Fibroblast of skin of right quadriceps (primary cell): ENCODE measurements around the gene NFKBIA.
"Not testable (repeated sequence)": the region's sequence is repeated elsewhere in the genome, so short reads cannot be mapped to it uniquely, and the experiment has no call there.

Source experiments
- DNase-seq: peaks from one replicate; pipeline ENCODE4 v3.0.0-alpha.2; 2013

The NFKBIA gene

DNA sequence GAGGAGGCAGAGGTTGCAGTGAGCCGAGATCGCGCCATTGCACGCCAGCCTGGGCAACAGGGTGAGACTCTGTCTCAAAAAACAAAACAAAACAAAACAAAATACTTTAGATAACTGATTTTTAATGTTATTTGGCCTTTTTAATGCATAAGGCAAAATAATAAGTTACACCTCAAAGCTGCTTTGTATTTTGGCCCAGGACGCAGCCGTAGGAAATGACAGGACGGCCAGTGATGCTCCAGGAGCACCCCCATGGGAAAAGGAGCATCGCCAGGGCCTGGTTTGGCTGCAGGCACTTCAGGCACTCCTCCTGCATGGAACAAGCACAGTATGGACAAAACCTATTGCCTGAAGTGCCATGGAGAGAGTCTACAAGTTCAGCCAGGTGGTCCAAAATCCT is 3.5 kb upstream of the NFKBIA start:
- no peak for DNase-seq

DNA sequence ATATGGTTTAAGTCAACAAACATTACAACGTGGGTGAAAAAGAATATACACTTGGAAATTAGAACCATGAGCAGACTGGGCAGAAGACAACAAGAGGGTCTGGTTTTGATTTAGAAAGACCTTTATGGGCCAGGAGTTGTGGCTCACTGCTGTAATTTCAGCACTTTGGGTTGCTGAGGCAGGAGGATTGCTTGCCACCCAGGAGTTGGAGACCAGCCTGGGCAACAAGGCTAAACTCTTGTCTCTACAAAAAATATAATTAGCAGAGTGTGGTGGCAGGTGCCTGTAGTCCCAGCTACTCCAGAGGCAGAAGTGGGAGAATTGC is 2.7 kb upstream of the NFKBIA start:
- no peak for DNase-seq

DNA sequence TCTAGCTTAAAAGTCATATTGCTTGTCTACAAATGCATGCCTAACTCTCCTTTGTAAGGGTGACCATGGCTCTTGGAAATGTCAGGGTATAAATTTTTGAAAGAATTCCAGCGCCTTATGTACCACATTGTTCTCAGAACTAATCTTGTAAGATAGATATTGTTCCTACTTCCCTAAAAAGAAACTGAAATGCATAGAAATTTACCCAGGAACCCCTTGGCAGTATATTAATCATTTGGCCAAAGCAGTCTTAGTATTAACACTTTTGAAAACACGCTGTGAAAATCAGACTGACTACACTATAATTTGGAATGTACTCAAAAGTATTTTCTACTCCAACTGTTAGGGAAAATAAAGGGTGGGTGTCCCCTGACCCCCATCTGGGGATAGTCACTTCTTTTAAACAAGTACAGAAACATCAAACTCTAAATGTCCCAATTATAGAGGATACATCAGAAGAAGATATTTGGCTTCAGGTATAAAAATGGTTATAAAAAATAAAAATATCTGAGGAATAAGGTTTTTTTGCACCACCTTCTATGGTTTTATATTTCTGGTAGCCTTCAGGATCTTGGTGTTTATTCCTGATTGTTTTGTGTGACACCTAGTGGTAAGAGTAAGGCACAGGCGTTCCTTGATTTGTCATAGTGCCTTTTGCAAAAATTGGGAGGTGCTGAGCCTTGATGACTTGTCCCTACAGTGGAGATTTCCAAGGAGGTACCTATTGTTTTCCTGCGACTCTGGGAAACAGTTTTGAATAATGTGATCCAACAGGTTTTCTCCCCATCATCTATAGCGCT is 2.2 kb upstream of the NFKBIA start:
- peak; percentile 65 for DNase-seq

DNA sequence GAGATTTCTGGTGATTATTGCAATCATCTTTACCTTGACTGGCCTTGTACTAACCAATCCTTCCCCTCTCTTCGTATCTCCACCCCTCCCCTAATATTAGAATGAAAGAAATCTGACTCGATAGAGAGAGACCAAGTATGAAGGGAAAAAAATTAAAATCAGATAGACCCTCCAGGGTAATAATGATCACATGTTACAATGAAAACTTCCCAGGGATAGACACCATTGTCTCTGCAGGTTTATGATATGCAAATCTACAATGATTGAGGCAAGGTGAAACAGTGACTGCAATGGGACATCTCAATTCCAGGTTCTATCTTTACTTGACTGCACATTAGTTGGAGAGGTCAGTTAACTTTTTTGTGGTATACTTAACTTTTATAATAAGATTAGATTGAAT is 1.5 kb upstream of the NFKBIA start:
- no peak for DNase-seq

DNA sequence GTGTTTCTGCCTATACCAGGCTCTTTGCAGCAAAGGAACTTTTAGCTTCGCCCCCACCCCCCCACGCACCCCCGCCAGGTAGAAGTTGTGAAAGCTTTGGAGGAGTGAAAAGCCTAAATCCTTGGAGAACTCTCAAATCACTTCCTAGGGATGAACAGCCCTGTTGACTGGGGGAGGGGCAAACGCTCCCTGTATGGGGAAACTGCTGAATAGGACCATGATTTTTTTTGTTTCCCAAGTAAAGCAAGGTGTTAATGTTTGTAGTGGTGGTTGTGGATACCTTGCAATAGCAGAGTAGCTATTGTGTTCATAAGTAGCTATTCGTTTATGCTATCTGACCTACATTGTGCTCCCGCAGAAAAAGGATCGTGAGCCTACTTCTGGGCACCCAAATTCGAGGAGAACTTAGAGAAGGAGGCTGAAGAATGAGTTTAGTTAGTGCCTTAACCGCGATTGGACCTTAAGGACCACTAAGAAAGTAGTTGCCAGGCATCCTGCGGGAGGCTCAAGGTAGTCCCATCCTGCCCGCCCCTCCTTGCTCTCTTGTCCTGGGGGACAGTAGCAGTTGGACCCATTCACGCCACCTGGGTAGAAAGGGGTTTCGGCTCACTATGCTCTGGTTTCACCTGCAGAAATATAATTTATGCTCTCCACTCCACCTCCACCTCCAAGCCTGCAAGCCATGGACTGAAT is 901 bp upstream of the NFKBIA start:
- no peak for DNase-seq

DNA sequence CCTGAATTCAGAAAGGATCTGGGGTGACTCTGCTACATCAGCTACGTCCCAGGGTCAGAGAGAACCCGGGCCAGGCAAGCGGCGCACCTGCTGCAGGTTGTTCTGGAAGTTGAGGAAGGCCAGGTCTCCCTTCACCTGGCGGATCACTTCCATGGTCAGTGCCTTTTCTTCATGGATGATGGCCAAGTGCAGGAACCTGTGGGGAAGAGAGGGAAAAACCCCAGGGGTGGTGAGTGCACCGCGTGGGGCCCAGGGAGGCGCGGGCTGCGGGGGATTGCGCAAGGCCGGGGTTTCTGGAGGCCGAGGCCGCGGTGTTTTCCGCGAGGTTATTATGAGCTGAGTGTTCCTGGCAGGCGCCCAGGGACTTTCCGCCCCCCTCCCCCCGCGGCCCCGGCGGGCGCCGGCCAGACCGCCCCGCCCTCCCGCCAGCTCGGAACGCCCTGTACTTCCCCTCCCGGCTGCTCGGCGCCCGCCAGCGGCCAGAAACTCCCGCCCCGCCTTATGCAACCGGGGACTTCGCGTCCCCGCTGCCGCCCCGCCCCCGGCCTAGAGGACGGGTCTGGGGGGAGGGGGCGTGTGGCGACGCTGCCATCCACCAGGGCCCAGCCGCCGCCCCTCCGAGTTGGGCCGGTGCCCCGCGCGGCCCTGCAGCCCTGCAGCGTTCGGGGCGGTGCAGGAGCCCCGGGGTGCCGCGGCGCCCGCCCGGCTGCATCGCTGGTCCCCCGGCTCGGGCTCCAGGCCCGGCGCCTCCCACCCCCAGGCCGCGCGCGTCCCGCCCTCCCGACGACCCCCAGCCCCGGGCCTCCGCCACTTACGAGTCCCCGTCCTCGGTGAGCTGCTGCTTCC is 723 bp downstream of the NFKBIA start:
- DNase-seq = peak; percentile 94

DNA sequence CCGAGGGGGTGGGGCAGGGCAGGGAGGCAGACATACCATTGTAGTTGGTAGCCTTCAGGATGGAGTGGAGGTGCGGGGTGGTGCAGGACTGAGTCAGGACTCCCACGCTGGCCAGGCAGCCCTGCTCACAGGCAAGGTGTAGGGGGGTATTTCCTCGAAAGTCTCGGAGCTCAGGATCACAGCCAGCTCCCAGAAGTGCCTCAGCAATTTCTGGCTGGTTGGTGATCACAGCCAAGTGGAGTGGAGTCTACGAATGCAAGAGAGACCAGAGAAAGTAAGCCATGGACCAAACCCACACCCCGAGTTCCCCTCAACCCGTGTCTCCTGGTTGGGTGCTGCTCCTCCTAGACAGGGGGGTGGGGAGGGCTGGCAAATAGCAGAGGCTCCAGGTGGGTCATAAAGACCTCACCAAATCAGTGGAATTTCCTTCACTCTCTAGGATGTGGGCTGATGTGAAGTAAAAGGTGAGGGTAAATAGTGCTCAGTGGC is 1.4 kb downstream of the NFKBIA start:
- DNase-seq = no peak

DNA sequence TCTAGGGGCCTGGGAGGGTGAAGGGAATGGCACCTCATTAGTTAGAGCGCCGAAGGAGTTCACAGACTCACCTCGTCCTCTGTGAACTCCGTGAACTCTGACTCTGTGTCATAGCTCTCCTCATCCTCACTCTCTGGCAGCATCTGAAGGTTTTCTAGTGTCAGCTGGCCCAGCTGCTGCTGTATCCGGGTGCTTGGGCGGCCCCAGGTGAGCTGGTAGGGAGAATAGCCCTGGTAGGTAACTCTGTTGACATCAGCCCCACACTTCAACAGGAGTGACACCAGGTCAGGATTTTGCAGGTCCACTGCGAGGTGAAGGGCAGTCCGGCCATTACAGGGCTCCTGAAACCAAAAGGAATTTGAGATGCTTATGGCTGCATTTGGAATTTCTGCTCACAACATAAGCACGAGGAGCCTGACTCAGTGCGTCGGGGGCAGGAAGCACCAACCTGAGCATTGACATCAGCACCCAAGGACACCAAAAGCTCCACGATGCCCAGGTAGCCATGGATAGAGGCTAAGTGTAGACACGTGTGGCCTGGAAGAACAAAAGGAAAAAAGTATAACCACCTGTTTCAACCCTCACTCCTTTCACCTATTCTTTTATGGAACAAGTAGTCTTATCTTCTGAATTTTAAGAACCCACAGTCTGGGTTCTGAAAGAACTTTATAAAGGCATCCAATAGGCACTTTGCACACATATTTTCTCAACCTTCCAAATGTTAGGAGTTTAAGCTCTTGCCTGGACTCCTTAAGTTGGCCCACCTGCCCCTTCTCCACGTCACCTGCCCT is 2.0 kb downstream of the NFKBIA start:
- DNase-seq = no peak

DNA sequence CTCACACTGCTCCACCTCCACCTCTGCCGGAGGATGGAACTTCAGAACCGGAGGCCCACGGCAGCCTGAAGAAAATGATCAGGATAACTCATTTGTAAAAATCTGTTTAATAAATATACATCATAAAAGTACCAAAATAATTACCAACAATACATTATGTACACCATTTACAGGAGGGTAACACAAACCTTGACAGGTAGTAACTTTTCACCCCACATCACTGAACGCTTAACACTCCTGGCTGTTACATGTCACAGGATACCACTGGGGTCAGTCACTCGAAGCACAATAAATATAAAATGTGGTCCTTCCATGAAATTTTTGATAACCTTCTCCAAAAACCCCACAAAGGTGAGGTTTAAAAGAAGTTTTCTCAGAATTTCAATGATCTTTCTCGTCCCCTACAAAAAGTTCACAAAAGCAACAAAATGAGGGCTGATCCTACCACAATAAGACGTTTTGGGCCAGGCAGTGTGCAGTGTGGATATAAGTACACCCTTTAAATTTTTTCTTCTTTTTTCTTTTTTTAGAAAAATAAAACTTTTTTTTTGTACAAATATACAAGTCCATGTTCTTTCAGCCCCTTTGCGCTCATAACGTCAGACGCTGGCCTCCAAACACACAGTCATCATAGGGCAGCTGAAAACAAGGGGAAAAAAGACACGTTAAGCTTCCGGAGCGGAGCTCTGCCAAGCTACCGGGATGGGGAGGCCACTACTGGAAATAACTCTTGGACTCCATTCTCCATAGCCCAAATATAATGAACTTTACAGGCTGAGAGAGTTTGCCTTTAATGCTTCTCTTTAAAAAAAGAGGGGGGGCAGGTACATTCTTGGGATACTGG is 2.9 kb downstream of the NFKBIA start:
- DNase-seq = no peak

DNA sequence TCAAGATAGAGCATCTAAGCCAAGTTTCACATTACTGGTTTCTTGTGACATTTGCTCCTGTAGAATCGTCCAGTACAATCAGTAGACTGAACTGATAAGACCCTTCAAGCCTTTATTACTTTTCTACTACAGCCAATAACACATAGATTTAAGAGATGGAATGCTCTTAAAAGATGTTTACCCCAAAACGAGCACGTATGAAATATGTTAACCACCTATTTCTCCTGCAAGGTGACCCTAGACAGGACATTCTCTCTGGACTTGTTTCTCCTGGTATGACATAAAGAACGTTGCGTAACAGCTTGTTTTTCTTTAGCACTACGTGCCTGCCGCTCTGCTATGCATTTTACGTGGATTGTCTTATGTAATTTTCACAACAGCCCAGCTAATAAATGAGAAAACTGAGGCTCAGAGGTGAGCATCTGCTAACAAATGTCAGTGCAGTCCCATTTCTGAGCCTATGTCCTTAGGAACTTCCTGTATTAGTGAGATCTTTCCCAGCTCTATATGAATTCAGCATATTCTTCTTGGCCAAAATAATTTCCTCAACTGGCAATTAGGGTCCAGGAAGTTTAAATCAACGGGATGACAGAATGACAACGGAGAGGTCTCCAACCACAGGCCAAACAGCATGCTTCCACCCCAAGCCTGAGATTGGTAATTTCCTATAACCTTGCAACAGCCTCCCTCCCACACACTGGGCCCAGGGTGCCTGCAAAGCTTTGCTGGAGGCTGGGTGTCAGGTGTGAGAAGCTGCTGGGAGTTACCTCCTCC is 3.7 kb downstream of the NFKBIA start:
- no peak for DNase-seq

DNA sequence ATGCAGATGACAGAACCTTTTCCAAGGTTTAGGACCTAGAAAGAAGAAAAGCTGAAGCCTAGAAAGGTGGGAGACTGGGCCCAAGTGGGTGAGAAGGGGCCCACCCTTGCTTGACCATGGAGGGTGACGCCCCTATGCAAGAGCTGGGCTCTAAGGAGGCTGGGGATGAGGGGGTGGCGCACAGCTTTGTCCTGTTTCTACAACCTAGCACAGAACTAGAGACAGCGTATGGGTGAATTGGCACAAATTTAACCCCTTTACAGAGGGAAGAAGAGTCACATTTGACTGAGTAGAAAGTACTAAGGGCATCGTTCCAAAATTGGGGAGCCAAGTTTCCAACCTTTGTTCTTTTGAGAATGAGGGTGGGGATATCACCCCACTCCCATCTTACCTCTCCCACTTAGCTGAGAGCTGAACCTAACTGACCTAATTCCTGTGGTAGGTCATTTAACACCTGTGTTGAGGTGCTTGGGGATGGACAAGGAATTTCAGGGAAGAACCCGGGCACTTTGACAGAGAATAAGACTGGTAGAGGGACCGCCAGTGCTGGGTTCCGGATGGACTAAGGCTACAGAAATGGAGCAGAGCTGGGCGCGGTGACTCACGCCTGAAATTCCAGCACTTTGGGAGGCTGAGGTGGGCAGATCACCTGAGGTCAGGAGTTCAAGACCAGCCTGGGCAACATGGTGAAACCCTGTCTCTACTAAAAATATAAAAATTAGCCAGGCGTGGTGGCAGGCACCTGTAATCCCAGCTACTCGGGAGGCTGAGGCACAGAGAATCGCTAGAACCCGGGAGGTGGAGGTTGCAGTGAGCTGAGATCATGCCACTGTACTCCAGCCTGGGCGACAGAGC is 5.2 kb downstream of the NFKBIA start:
- DNase-seq = no peak

DNA sequence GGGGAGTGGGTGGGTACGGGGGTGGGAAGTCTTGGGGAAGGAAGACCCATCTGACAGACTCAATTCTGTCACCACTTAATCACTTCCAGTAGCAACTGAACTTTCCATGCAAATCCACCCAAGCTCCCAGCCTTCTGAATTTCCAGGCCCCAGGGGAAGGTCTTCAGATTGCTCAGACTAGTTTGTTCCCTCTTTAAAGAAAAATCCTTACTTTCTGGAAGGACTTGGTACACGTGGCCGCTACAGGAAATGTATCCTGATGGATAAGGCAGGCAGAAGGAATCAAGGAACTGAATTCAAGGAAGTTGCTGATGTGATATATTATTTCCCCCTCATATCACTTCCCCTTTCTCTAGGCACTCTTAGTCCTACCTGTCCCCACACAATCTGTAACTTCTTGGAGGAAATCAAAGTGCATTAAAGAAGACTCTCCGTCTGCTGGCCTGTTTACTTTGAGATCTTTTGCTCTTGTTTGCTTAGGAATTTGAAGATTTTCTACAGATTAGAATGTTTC is 6.4 kb downstream of the NFKBIA start:
- peak; percentile 32 for DNase-seq

DNA sequence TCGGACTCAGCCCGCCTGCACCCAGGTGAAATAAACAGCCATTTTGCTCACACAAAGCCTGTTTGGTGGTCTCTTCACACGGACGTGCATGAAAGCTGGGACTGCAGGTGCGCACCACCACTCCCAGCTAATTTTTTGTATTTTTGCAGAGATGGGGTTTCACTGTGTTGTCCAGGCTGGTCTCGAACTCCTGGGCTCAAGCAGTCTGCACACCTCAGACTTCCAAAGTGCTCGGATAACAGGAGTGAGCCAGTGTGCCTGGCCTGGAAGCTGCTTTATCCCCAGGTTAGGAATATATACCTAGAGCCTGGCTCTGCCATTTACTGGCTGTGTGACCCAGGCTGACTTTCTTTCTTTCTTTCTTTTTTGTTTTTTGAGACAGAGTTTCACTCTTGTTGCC is 7.9 kb downstream of the NFKBIA start:
- DNase-seq = not testable (repeated sequence)

DNA sequence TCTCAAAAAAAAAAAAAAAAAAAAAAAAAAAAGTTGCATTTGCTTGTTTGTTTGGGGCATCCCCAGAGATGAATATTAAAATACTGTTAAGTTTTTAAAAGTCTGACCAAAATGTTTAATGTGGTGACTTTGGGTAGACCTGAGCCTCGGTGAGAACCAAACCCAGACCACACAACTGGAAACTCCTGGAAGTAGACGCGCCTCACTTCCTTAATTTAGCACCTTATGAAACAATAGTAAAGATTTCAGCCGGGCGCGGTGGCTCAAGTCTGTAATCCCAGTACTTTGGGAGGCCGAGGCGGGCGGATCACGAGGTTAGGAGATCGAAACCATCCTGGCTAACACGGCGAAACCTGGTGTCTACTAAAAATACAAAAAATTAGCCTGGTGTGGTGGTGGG is 9.3 kb downstream of the NFKBIA start:
- DNase-seq = no peak

DNA sequence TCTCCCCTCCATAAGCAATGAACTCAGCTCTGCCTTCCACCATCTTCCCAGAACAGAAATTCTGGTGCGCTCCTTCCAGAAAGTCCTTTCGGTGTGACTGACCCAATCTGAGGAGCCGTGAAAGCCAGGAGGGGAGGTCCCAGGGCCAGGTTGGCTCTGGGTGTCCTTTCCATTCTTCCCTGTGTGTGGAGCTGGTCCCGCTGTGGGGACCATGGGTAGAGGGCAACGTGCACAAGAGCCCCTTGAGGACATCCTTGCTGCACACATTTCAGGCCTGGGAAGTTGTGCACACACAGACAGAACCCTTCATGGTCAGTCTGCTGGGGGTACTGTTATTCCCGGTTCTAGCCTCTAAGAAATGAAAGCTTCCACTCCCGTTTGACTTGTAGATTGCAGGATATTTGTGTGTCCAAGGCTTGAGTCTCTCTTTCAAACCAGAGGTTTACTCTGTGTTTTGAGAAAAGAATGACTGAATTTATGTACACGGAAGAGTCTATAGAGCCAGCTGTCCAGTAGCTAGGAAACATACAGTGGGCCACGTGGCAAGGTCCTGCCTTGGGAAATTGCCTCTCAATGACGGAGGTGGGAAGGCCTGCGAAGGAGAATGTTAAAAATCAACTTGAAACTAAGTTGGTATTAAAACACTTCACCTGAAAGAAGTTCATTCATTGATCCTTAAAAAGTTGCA is 10.1 kb downstream of the NFKBIA start:
- DNase-seq = no peak

DNA sequence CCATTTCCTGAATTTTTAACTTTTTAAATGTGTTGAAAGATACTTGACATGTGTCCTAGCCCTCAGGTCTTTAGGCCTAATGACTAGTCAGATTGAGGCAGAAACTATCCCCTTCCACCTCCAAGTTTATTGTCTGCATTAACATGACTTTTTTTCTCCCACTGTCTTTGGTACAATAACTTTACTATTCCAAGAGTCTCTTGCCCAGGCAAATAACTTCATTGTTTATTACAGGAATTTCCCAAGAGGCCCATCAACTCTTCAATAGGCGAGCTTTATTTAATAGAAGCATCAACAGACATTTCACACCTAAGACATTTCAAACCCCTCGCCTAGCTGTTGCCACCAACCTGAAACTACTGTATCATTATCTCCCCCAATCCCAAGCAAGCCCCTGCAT is 10.7 kb downstream of the NFKBIA start:
- no peak for DNase-seq

DNA sequence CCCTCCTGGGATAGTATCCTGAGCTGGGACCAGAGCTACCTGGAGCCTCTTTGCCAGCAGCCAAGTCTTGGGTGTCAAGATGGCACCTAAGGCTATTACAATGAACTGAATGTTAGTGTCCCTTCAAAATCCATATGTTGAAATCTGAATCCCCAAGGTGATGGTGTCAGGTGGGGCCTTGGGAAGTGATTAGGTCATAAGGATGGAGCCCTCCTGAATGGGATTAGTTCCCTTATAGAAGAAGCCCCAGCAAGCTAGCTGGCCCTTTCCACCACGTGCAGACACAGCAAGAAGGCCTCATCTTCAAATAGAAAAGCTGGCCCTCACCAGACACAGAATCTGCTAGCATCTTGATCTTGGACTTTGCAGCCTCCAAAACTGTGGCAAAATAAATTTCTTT is 12.4 kb downstream of the NFKBIA start:
- no peak for DNase-seq

DNA sequence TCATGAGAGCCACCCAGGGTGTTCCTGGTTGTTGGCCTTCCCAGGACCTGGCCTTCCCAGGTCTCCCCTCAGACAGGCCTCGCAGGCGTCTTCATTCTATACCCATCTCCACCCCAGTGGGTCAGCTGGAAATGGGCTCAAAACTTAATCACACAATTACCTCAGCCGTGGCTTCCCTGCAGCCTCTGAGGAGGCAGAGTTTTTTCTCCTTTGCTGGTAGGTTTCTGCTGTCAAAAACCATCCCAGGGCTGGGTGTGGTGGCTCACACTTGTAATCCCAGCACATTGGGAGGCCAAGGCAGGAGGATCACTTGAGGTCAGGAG is 13.2 kb downstream of the NFKBIA start:
- no peak for DNase-seq
